Measurements from ENCODE around the gene RPIA.
"Not testable (repeated sequence)": the region's sequence is repeated elsewhere in the genome, so short reads cannot be mapped to it uniquely, and the experiment has no call there.

RPIA gene

DNA sequence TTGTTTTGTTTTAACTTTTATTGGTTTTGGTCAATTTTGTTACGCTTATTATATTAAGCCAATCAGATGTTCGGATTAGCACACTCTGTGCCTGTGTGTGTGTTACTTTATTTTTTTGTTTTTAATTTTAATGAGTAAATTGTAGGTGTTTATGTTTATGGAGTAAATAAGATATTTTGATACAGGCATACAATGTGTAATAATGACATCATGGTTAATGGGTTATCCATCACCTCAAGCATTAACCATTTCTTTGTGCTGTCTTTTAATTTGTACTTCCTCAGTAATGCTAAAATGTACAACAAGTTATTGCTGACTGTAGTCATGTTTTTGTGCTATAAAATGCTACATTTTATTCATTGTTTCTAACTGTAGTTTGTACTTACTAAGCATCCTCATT is 97.7 kb downstream of the RPIA start:
- not testable (repeated sequence) for H3K27ac ChIP-seq (ENCODE audit: low read depth, low read length); H3K27me3 ChIP-seq (ENCODE audit: control insufficient read depth, insufficient read depth, low read length)

DNA sequence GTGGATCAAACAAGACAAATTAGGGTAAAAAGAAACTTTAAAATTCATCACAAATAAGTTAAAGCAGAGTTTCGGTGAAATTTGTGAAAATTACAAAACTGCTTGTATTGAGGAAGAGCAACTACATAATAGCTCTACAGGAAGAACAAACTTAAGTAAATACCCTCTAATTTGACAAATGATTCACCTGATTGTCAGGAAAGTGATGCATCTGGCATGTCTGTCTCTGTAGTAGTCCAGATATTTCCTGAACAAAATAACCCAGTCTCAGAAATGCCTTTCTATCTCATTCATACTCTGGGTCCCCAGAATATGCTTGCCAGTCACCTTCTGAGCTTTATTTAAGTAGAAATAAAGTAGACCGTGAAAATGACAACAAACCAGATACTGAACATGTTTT is 104.5 kb downstream of the RPIA start:
- H3K27ac ChIP-seq (ENCODE audit: low read depth, low read length); H3K36me3 ChIP-seq (ENCODE audit: control insufficient read depth, insufficient read depth, low read length); H3K9ac ChIP-seq (ENCODE audit: low read length); H3K4me1 ChIP-seq (ENCODE audit: control insufficient read depth, insufficient read depth, low read length); H3K4me3 ChIP-seq (ENCODE audit: low read depth, low read length); H3K27me3 ChIP-seq (ENCODE audit: control insufficient read depth, insufficient read depth, low read length); H3K9me3 ChIP-seq (ENCODE audit: control insufficient read depth, insufficient read depth, low read depth, low read length): not testable (repeated sequence)

More for the DNA sequence above, 97.7 kb downstream of the RPIA start:
- not testable (repeated sequence) for H3K4me1 ChIP-seq (ENCODE audit: control insufficient read depth, insufficient read depth, low read length); H3K36me3 ChIP-seq (ENCODE audit: control insufficient read depth, insufficient read depth, low read length); H3K9ac ChIP-seq (ENCODE audit: low read length); H3K9me3 ChIP-seq (ENCODE audit: control insufficient read depth, insufficient read depth, low read depth, low read length); H3K4me3 ChIP-seq (ENCODE audit: low read depth, low read length)

DNA sequence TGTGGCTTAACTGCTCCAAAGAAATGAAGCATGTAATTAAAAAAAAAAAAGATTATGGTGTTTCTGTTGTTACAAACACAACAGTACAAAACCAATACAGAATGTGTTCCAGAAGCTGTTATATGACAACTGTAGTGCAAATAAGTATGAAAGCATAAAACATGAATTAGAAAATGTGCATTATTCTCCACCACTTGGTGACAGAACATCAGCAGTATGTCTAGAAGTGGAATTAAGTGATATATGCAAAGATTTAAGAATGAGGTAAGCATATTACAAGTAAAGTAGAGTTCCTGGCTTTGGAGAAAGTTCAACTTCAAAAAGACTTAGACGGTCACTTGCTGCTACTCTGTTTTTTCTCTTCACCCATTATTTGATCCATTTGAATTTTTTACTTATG is 105.0 kb downstream of the RPIA start:
- H3K9me3 ChIP-seq (ENCODE audit: control insufficient read depth, insufficient read depth, low read depth, low read length); H3K36me3 ChIP-seq (ENCODE audit: control insufficient read depth, insufficient read depth, low read length); H3K4me1 ChIP-seq (ENCODE audit: control insufficient read depth, insufficient read depth, low read length); H3K4me3 ChIP-seq (ENCODE audit: low read depth, low read length); H3K27me3 ChIP-seq (ENCODE audit: control insufficient read depth, insufficient read depth, low read length); H3K9ac ChIP-seq (ENCODE audit: low read length); H3K27ac ChIP-seq (ENCODE audit: low read depth, low read length): not testable (repeated sequence)

DNA sequence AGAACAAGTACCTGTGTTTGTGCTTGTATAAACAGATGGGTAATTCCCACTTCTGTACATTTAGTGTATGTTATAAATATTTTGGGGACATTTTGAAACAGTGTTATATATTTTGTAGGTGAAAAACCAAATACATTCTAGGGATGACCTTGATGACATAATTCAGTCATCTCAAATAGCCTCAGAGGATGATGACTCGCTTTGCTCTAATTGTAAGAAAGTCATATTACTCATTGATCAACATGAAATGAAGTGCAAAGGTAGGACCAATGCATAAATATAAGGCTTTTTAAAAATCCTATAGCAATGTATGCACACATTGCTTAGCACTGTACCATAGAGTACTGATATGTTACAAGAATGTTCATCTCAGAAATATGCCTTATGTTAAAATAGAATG is 105.7 kb downstream of the RPIA start:
- not testable (repeated sequence) for H3K27me3 ChIP-seq (ENCODE audit: control insufficient read depth, insufficient read depth, low read length); H3K4me1 ChIP-seq (ENCODE audit: control insufficient read depth, insufficient read depth, low read length); H3K36me3 ChIP-seq (ENCODE audit: control insufficient read depth, insufficient read depth, low read length); H3K4me3 ChIP-seq (ENCODE audit: low read depth, low read length); H3K9me3 ChIP-seq (ENCODE audit: control insufficient read depth, insufficient read depth, low read depth, low read length); H3K27ac ChIP-seq (ENCODE audit: low read depth, low read length); H3K9ac ChIP-seq (ENCODE audit: low read length)

Measured in HUES6 (cell line).